IMR-90 (cell line): Measurements from ENCODE around the gene ACOD1. TPM values are rescaled to one million over a fixed set of nuclear protein-coding genes. Genes with fewer than 3 reads are reported as not detected.

ENCODE experiments used
- ATAC-seq: fragments of 200-7000 bp; cut with Tn5 transposase; 2 replicates; pipeline ENCODE4 v1.9.1; 2020; ENCODE audit warnings: low read depth, mild to moderate bottlenecking, moderate library complexity
- BruUV-seq: library from RNA; stranded (reverse); fragments of 400-500 nt; replicated peaks from 2 replicates; lab custom pipeline; 2021; lab: Mats Ljungman, UMichigan
- CTCF ChIA-PET: fragments of 300-600 bp; formaldehyde crosslinking; extraction: SDS; loops from one replicate; lab custom pipeline; 2021; ENCODE audit warnings: antibody characterized with exemption; lab: Yijun Ruan, JAX
- POLR2A ChIA-PET: fragments of 300-600 bp; sonication (Branson Sonifier 250); formaldehyde crosslinking; loops from one replicate; lab custom pipeline; 2022; ENCODE audit warnings: antibody characterized with exemption; ENCODE audit not compliant: unreplicated experiment; lab: Charles Lee
- DNase-seq: peaks from one replicate; pipeline ENCODE4 v3.0.0; 2013
- H2AFZ ChIP-seq: replicated peaks from 2 replicates; pipeline ENCODE3; 2013; ENCODE audit warnings: low read length, mild to moderate bottlenecking; ENCODE audit not compliant: poor library complexity
- H2AK5ac ChIP-seq: 2 replicates; pipeline ENCODE4 v1.6.1; 2013; ENCODE audit warnings: low read depth, low read length, inconsistent platforms
- H2AK9ac ChIP-seq: replicated peaks from 2 replicates; pipeline ENCODE3; 2013; ENCODE audit warnings: mild to moderate bottlenecking, low read depth, low read length, moderate library complexity; ENCODE audit not compliant: poor library complexity
- H2BK120ac ChIP-seq: 2 replicates; pipeline ENCODE4 v1.6.1; 2013; ENCODE audit warnings: low read depth, low read length, inconsistent platforms
- H2BK15ac ChIP-seq: 3 replicates; pipeline ENCODE4 v1.6.1; 2013; ENCODE audit warnings: low read depth, low read length, inconsistent platforms
- H2BK20ac ChIP-seq: 2 replicates; pipeline ENCODE4 v1.6.1; 2013; ENCODE audit warnings: low read depth, mild to moderate bottlenecking, inconsistent platforms, low read length, moderate library complexity
- H2BK5ac ChIP-seq: 2 replicates; pipeline ENCODE4 v1.6.1; 2013; ENCODE audit warnings: mild to moderate bottlenecking, low read depth, low read length, inconsistent platforms; ENCODE audit not compliant: poor library complexity, severe bottlenecking
- H3K14ac ChIP-seq: replicated peaks from 2 replicates; pipeline ENCODE4 v1.6.1; 2013; ENCODE audit warnings: low read depth, low read length, inconsistent platforms
- H3K18ac ChIP-seq: 2 replicates; pipeline ENCODE4 v1.6.1; 2013; ENCODE audit warnings: low read depth, low read length, control low read depth
- H3K23ac ChIP-seq: 2 replicates; pipeline ENCODE4 v1.6.1; 2013; ENCODE audit warnings: low read depth, low read length, inconsistent platforms
- H3K27ac ChIP-seq: 2 replicates; pipeline ENCODE4 v1.5.1; 2013; ENCODE audit warnings: mild to moderate bottlenecking, control low read depth, low read length; ENCODE audit not compliant: insufficient read depth
- H3K27me3 ChIP-seq: 2 replicates; pipeline ENCODE4 v1.6.1; 2013; ENCODE audit warnings: low read length; ENCODE audit not compliant: control insufficient read depth, insufficient read depth
- H3K36me3 ChIP-seq: 2 replicates; pipeline ENCODE4 v1.6.1; 2013; ENCODE audit warnings: low read length, mixed read lengths; ENCODE audit not compliant: control insufficient read depth, insufficient read depth
- H3K4ac ChIP-seq: 2 replicates; pipeline ENCODE4 v1.6.1; 2013; ENCODE audit warnings: low read depth, low read length, inconsistent platforms
- H3K4me1 ChIP-seq: 2 replicates; pipeline ENCODE4 v1.6.1; 2013; ENCODE audit warnings: low read length, mixed read lengths; ENCODE audit not compliant: control insufficient read depth, insufficient read depth
- H3K4me2 ChIP-seq: 2 replicates; pipeline ENCODE4 v1.6.1; 2013; ENCODE audit warnings: low read depth, mild to moderate bottlenecking, control low read depth, low read length, moderate library complexity
- H3K4me3 ChIP-seq: 2 replicates; pipeline ENCODE4 v1.5.1; 2013; ENCODE audit warnings: low read depth, mild to moderate bottlenecking, control low read depth, low read length, moderate library complexity; ENCODE audit not compliant: insufficient read depth
- H3K56ac ChIP-seq: 2 replicates; pipeline ENCODE4 v1.6.1; 2013; ENCODE audit warnings: low read length, inconsistent platforms; ENCODE audit not compliant: insufficient read depth; ENCODE audit errors: extremely low read depth
- H3K79me1 ChIP-seq, 2 experiments: 2 replicates each; pipeline ENCODE4 v1.6.1; 2013; ENCODE audit warnings: low read length in 2 of 2, inconsistent platforms in 1 of 2, low read depth in 1 of 2
- H3K9ac ChIP-seq: 2 replicates; pipeline ENCODE4 v1.6.1; 2013; ENCODE audit warnings: low read depth, low read length, control low read depth
- H3K9me1 ChIP-seq: 2 replicates; pipeline ENCODE4 v1.6.1; 2013; ENCODE audit warnings: low read length, inconsistent platforms; ENCODE audit not compliant: insufficient read depth
- H3K9me3 ChIP-seq: 2 replicates; pipeline ENCODE4 v1.6.1; 2013; ENCODE audit warnings: low read length; ENCODE audit not compliant: control insufficient read depth, insufficient read depth
- H4K20me1 ChIP-seq: 2 replicates; pipeline ENCODE4 v1.6.1; 2013; ENCODE audit warnings: low read length, inconsistent platforms; ENCODE audit not compliant: insufficient read depth
- H4K5ac ChIP-seq: 2 replicates; pipeline ENCODE4 v1.6.1; 2013; ENCODE audit warnings: mild to moderate bottlenecking, low read depth, low read length, control low read depth
- H4K8ac ChIP-seq, 2 experiments: 2 replicates each; pipeline ENCODE4 v1.6.1; 2013; ENCODE audit warnings: low read depth in 2 of 2, low read length in 2 of 2, control low read depth in 1 of 2, inconsistent platforms in 1 of 2
- H4K91ac ChIP-seq: 2 replicates; pipeline ENCODE4 v1.6.1; 2013; ENCODE audit warnings: low read depth, low read length, inconsistent platforms; ENCODE audit not compliant: insufficient read depth
- CEBPB ChIP-seq: IDR thresholded peaks from 2 replicates; pipeline ENCODE4 v1.6.1; 2012; ENCODE audit warnings: low read depth, low read length, improper control_type of control experiment
- ELK1 ChIP-seq: fragments of 150-350 bp; IDR thresholded peaks from 2 replicates; pipeline ENCODE4 v1.6.1; 2016; ENCODE audit warnings: low read depth, mild to moderate bottlenecking, low read length, moderate library complexity, borderline replicate concordance
- MAZ ChIP-seq: IDR thresholded peaks from 2 replicates; pipeline ENCODE4 v1.6.1; 2012; ENCODE audit warnings: low read depth, mild to moderate bottlenecking, low read length, improper control_type of control experiment, moderate library complexity, borderline replicate concordance
- MXI1 ChIP-seq: IDR thresholded peaks from 2 replicates; pipeline ENCODE4 v1.6.1; 2012; ENCODE audit warnings: low read depth, mild to moderate bottlenecking, low read length, moderate library complexity, borderline replicate concordance
- RAD21 ChIP-seq: IDR thresholded peaks from 2 replicates; pipeline ENCODE4 v1.6.1; 2012; ENCODE audit warnings: low read length, improper control_type of control experiment
- RCOR1 ChIP-seq: IDR thresholded peaks from 2 replicates; pipeline ENCODE4 v1.6.1; 2012; ENCODE audit warnings: mild to moderate bottlenecking, low read length, improper control_type of control experiment; ENCODE audit not compliant: insufficient replicate concordance
- WGBS, 2 experiments: methylation state at CpG; one replicate each; pipeline versions ENCODE4 v1.1.5 to v1.1.7; 2013; ENCODE audit warnings: missing lambda C conversion rate in 2 of 2; ENCODE audit not compliant: insufficient read length in 1 of 2; ENCODE audit errors: extremely low coverage in 2 of 2; 5-methylcytosine and 5-hydroxymethylcytosine counted together
- dilution Hi-C: fragments of 300-500 bp; cut with HindIII; formaldehyde crosslinking; loops from one replicate; pipeline ENCODE4 v1.14.3; 2018; ENCODE audit warnings: low sequenced_read_pairs; ENCODE audit not compliant: unreplicated experiment
- in situ Hi-C: fragments of 300-500 bp; cut with MboI; formaldehyde crosslinking; loops from 3 replicates; pipeline ENCODE4 v1.14.3; 2019; ENCODE audit warnings: low sequenced_read_pairs, inconsistent platforms, mixed read lengths
- intact Hi-C: fragments of 100-400 bp; cut with micrococcal nuclease; formaldehyde crosslinking; loops from 2 replicates; pipeline ENCODE4 v1.10.0; 2022
- polyA plus RNA-seq, 3 experiments: library from polyadenylated mRNA; depleted of rRNA; stranded (reverse); fragments of >200 nt; gene quantifications; 2 replicates each; pipeline ENCODE4 v1.2.3, GENCODE V29; 2012; ENCODE audit warnings: low replicate concordance in 1 of 3
- total RNA-seq: library from RNA; depleted of rRNA; stranded (reverse); fragments of >200 nt; gene quantifications from 2 replicates; pipeline ENCODE4 v1.2.3, GENCODE V29; 2012

ACOD1 gene
- total and polyA plus RNA-seq, 2 of the 4 experiments (the other 2 are of a cell fraction) = not detected

- no peak overlapping the region for H2BK5ac ChIP-seq
- POLR2A ChIA-PET = no interaction called here
These were observed 11.5 kb upstream of the ACOD1 start for GRCh38 chr13:76936763-76937162.

More at GRCh38 chr13:76936763-76937162, 11.5 kb upstream of the ACOD1 start:
- Histone ChIP-seq H3K4me3 (no peak overlapping the region), H3K4me1 (peaks cover 4% of the 10 kb centered on the region), H3K9ac (no peak overlapping the region), H3K27me3 (no peaks in the 10 kb centered on the region), H3K27ac (peak overlapping the region; percentile 84; the same call in 1 of the 2 replicates), H4K20me1 (no peaks in the 10 kb centered on the region), H3K9me3 (no peaks in the 10 kb centered on the region), H2BK120ac (no peak overlapping the region), H2BK15ac (0 out of 3 replicates have a peak overlapping the region, but pooled peaks have one; percentile 38), H4K91ac (no peak overlapping the region), H4K5ac (no peak overlapping the region), H3K14ac (no peak overlapping the region), H3K79me1 (no peaks in the 10 kb centered on the region), H3K9me1 (no peaks in the 10 kb centered on the region), H4K8ac (0 out of 4 replicates have a peak overlapping the region, but pooled peaks of 1 of the 2 experiments have one; percentile 54), H2BK20ac (peak overlapping the region; percentile 37; the same call in 1 of the 2 replicates), H3K18ac (no peak overlapping the region), H3K4me2 (no peak overlapping the region), H3K56ac (no peak overlapping the region), H3K36me3 (no peaks in the 10 kb centered on the region), H2AFZ (no peak overlapping the region), H3K4ac (no peak overlapping the region), H2AK9ac (no peak overlapping the region), H3K23ac (no peak overlapping the region), H2AK5ac (no peak overlapping the region)
- CTCF ChIA-PET = no interaction called here
- no TSS peak for BruUV-seq
- ATAC-seq = no peak
- in situ Hi-C loops = no loop called here
- no peak for DNase-seq
- intact Hi-C loops = no loop called here
- no CpG with 5 or more reads among the region's 2 CpGs for WGBS, 2 experiments
- dilution Hi-C loops = no loop called here
- TF ChIP-seq CEBPB (no peak), RAD21 (no peak), ELK1 (no peak), RCOR1 (no peak), MAZ (no peak), MXI1 (no peak)
